HEK293 (cell line): Measurements from ENCODE around the gene IGSF21.

Experiments used
- CTCF ChIP-seq: fragments of 450-650 bp; formaldehyde crosslinking; IDR thresholded peaks from 2 replicates; pipeline ENCODE4 v1.5.1; 2016; ENCODE audit warnings: missing biosample characterization, missing genetic modification characterization
- TCF7L2 ChIP-seq: IDR thresholded peaks from 2 replicates; pipeline ENCODE4 v1.6.1; 2011; ENCODE audit warnings: low read depth, mild to moderate bottlenecking, inconsistent platforms, low read length, moderate library complexity, borderline replicate concordance
- WT1 ChIP-seq: fragments of 450-650 bp; formaldehyde crosslinking; IDR thresholded peaks from 2 replicates; pipeline ENCODE4 v1.5.1; 2016; ENCODE audit warnings: missing biosample characterization, missing genetic modification characterization
- ZNF157 ChIP-seq: fragments of 450-650 bp; formaldehyde crosslinking; IDR thresholded peaks from 2 replicates; pipeline ENCODE4 v1.5.1; 2016; ENCODE audit warnings: missing biosample characterization, missing genetic modification characterization
- ZNF202 ChIP-seq: fragments of 450-650 bp; formaldehyde crosslinking; IDR thresholded peaks from 2 replicates; pipeline ENCODE4 v1.5.1; 2016; ENCODE audit warnings: missing biosample characterization, missing genetic modification characterization, borderline replicate concordance
- TF ChIP-seq, protein P1 (sequence below): fragments of 450-650 bp; formaldehyde crosslinking; IDR thresholded peaks from 2 replicates; pipeline ENCODE4 v1.5.1; 2016; ENCODE audit warnings: missing biosample characterization, missing genetic modification characterization

DNA sequence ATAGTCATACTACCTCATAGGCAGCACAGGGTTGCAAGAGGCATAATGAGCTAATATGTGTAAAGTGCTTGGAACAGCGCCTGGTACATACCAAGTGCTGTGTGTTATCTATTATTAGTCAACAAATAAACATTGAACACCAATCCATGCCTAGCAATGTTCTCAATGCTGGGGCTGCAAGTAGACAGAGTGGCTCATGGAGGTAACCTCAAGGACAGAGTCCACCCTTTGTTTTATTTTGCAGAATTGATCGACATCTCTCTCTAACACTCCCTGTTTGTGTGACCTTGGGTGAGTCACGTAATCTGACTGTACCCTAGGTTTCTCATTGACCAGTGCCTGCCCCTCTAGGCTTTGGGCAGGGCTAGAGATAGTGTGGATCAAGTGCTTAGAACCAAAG lies 209.2 kb downstream of the IGSF21 start:
- no peak for TF ChIP-seq ZNF157 (tag by site-specific recombination)
- TF ChIP-seq, protein P1, sequence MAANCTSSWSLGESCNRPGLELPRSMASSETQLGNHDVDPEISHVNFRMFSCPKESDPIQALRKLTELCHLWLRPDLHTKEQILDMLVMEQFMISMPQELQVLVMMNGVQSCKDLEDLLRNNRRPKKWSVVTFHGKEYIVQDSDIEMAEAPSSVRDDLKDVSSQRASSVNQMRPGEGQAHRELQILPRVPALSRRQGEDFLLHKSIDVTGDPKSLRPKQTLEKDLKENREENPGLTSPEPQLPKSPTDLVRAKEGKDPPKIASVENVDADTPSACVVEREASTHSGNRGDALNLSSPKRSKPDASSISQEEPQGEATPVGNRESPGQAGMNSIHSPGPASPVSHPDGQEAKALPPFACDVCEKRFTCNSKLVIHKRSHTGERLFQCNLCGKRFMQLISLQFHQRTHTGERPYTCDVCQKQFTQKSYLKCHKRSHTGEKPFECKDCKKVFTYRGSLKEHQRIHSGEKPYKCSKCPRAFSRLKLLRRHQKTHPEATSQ, result no peak
- no peak for TF ChIP-seq CTCF (tag by site-specific recombination)
- TF ChIP-seq TCF7L2, result no peak
- TF ChIP-seq ZNF202 (tag by site-specific recombination), result no peak
- TF ChIP-seq WT1, result no peak
